NCI-H2081 treated with DMSO at 0.1 percent for 48 hours (cell line): Measurements from ENCODE around the gene HAGH.
"Not testable (repeated sequence)": the region's sequence is repeated elsewhere in the genome, so short reads cannot be mapped to it uniquely, and the experiment has no call there.

Experiments used
- DNase-seq: peaks from one replicate; lab custom pipeline; 2025; lab: John Stamatoyannopoulos, UW

The HAGH gene

GRCh38 chr16:1826691-1827573, at the start of gene HAGH, which contains the start of gene FAHD1:
Gene HAGH (minus strand): TSS chr16:1826825. CDS start chr16:1826787, 38 bp downstream.
Gene FAHD1 (plus strand): TSS chr16:1827206. CDS start chr16:1827239, 33 bp downstream.
- DNase-seq, result peak; percentile 64

DNA sequence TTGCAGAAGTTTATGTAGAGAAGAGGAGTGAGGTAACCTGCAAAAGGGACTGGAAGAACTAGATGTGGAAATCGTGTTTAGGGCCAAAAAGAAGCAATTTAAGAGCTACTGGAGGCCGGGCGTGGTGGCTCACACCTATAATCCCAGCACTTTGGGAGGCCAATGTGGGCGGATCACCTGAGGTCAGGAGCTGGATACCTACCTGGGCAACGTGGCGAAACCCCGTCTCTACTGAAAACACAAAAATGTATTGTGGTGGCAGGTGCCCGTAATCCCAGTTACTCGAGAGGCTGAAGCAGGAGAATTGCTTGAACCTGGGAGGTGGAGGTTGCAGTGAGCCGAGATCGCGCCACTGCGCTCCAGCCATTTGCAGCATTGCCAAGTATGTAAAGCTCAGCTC, 49.4 kb upstream of the HAGH start:
- DNase-seq, result not testable (repeated sequence)

DNA sequence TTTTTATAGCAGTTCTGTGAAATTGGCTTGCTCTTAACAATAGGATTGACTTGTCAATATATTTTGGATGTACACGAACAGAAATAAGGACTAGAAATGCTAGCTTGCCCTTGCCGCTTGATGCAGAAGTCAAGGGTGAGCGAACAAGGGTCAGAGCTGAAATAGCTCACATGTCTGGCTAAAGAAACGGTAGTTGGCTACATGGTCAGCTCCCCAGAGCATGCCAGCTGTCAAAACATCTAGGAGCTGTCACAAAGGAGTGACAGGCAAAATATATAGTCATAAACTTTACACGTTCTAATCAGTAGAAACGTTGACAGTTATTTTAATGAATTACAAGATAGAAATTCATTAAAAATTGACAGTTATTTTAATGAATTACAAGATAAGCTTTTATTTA, 48.2 kb upstream of the HAGH start:
- DNase-seq, result no peak

DNA sequence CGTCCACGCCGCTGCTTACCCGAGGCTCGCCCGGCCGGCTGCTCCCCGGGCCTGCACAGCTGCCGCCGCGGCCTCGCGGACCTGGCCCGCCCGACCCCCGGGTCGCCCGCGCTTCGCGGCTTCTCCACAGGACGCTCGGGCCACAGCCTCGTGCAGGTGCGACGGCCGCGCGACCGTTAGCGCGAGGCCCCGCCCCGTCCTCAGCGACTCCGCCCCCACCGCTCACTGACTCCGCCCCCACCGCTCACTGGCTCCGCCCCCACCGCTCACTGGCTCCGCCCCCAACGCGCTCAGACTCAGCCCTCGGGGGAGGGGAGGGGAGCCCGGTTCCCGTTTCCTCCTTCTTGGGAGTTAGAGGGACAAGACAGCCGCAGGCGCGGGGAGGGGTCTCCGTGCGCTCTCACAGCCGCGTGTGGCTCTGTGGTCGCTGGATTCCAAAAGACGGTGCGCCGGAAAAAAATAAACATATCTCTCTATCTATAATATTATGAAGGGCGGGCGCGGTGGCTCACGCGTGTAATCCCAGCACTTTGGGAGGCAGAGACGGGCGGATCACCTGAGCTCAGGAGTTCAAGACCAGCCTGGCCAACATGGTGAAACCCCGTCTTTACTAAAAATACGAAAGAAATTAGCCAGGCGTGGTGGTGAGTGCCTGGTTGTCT, 45.5 kb upstream of the HAGH start, which contains the start of gene MEIOB:
TSS of gene MEIOB (minus strand) at position 191 of the 662 bp plus-strand sequence. CDS start 3,989 bp downstream, outside the sequence.
- DNase-seq, result no peak

- no peak for DNase-seq
These were observed 43.9 kb upstream of the HAGH start for GRCh38 chr16:1870365-1871082.

- no peak for DNase-seq
These were observed 39.5 kb upstream of the HAGH start for GRCh38 chr16:1865902-1866690.

DNA sequence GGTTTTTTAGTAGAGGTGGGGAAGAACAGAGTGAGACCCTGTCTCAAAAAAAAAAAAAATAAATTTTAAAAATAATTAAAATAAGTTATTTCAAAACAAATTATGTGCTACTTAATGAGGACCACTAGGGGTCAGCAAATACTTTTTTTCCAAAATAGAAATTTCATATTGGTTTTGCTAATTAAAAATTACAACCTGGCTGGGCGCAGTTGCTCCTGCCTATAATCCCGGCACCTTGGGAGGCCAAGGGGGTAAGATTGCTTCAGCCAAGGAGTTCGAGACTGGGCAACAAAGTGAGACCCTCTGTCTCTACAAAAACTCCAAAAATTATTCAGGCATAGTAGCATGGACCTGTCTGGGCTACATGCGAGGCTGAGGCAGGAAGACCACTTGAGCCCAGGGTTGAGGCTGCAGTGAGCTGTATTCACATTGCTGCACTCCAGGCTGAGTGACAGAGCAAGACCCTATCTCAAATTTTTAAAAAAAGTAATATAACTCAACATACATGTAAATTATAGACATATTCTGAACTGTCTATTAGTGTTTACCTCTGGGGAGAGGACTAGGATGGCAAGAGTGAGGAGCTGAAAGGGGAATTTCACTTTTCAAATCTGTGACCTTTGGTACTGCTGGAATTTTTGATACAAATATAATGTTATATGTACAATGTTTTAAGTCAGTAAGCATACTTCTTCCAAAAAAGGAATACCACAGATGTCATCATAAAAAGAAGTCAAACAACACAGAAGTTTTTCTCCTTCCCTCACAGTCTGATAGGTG, 37.2 kb upstream of the HAGH start:
- DNase-seq, result no peak

DNA sequence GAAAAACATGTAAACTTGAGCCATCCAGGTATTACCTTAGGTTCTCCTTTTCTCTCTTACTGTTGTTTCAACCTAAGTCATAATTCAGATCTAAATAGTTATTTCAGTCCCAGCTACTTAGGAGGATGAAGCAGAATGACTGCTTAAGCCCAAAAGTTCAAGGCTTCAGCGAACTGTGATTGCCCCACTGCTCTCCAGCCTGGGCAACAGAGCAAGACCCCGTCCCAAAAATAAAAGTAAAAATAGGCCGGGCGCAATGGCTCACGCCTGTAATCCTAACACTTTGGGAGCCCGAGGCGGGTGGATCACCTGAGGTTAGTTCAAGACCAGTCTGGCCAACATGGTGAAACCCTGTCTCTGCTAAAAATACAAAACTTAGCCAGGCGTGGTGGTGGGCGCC, 35.8 kb upstream of the HAGH start:
- DNase-seq, result no peak

GRCh38 chr16:1861730-1862129, 35.1 kb upstream of the HAGH start:
- no peak for DNase-seq

GRCh38 chr16:1859650-1860049, 33.0 kb upstream of the HAGH start:
- no peak for DNase-seq

GRCh38 chr16:1858189-1858865, 31.7 kb upstream of the HAGH start:
- DNase-seq, result no peak

- no peak for DNase-seq
These were observed 30.9 kb upstream of the HAGH start for GRCh38 chr16:1857433-1858097.

GRCh38 chr16:1851793-1852192, 25.2 kb upstream of the HAGH start:
- DNase-seq, result no peak

DNA sequence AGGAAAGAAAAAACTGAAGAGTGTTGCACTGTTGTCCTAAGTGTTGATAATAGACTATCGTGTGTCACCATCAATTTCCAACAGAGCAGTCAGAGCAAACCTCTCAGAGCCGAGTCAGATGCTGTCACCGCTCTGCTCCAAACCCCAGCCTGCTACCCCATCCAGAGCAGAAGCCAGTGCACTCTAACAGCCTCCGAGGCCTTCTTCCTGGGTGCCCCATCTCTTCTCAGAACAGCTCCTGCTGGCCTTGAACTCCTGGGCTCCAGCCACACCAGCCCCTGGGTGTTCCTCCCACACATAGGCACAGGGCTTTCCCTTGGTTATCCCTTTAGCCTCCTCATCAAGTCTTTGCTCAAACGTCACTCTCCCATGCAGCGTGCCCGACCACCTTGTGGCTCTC, 24.4 kb upstream of the HAGH start:
- no peak for DNase-seq

GRCh38 chr16:1846416-1846815, 19.8 kb upstream of the HAGH start:
- no peak for DNase-seq

GRCh38 chr16:1845985-1846384, 19.4 kb upstream of the HAGH start:
- DNase-seq, result no peak

DNA sequence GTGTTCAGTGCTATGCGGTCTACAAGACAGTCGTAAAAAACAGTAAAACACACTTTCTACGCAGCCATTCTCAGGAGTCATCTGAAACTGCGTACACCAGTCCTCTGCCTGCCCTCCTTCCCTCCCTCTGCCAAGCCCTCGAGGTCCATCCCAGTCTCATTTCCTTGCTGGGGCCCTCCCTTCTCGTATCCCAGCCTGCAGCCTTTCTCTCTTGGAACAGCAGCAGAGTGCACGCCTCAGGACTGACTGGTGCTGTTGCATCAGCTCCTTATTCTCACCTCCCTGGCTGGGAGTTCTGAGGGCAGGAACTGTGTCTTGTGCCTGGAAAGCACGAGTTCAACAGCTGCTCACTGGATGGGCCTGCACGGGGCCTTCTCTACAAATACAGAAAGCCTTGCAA, 12.9 kb upstream of the HAGH start:
- no peak for DNase-seq

DNA sequence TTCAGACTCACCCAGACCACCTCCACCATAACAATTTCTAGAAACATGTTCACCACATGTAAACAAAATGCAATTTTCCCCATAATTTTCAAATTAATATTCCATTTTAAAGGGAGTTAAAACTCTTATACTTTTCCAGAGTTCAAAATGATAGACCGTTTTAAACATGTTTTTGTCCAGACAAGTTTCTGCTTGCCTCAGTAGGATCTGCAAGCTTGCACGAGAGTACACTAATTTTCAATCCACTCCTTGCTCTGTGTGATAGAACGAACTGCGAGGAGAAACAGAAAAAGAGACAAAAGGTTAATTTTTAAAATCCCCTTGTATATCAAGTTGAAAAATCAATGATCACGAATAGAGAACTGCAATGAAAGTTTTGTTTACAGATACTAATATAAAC, 7.5 kb upstream of the HAGH start:
- DNase-seq, result no peak

DNA sequence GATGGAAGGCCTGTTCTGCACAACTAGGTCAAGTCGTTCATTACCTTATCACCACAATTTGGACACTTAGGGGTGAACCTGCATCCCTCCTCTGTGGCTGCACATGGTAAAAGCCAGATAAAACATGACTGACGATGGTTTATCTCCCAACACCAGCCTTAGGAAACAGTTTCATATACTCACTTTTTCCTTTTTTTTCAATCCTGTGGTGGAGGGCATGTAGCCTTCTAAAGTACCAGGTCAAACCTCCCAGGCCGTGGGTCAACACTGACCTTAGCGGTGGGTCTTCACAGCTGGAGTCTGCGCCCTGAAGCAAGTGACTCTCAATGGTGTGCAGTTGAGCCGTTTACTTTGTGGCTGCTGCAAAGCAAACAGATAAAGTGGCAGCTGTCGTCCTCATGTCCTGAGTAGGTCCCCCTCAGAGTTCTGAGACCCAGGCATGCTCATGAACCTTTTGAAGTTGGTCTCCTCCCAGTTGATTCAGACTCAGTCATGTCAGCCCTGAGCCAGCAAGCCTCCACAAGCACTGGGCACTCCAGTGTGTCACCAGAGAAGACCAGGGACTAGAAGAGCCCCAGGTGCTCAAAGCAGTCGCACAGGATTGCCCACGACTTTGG, 6.3 kb upstream of the HAGH start:
- DNase-seq, result no peak
